Measurements from ENCODE around the gene STRN4. TPM values are rescaled to one million over a fixed set of nuclear protein-coding genes. Genes with fewer than 3 reads are reported as not detected.

STRN4 gene
- total and polyA plus RNA-seq, 2 donors (not counting 1 experiment from before 2014, with no cell fraction given), result 111 to 112 TPM

DNA sequence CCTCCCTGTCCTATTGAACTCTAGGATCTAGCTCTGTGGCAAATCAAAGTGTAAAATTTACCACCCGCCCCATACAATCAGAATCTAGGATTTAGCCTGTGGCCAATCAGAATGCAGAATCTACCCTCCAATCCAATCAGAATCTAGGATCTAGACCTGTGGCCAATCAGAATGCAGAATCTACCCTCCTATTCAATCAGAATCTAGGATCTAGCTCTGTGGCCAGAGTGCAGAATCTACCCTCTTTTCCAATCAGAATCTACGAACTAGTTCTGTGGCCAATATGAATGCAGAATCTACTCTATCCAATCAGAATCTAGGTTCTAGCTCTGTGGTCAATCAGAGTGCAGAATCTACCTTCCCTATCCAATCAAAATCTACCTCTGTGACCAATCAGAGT lies 55.1 kb downstream of the STRN4 start:
- H3K79me2 ChIP-seq (ENCODE audit: control insufficient read depth, insufficient read depth, low read length), result peaks cover 50% of the 10 kb centered on the region
- ChIA-PET POLR2A (interaction anchor here (0.6 kb wide), 1 partner anchor 10 kb away, joined by 3 read pairs; no protein-coding TSS in a partner anchor), CTCF (interaction anchor here (1.0 to 1.2 kb wide), 2 partner anchors 12 to 14 kb away, joined by 3 to 7 read pairs; no protein-coding TSS in a partner anchor)
- H4K20me1 ChIP-seq (ENCODE audit: control insufficient read depth, insufficient read depth, low read length, poor library complexity, severe bottlenecking), result peaks cover 90% of the 10 kb centered on the region
- H3K4me1 ChIP-seq (ENCODE audit: control insufficient read depth in 2 of 2, insufficient read depth in 2 of 2, low read length in 2 of 2), result no peaks in the 10 kb centered on the region
- H3K4me3 ChIP-seq (ENCODE audit: control extremely low read depth in 1 of 5, extremely low read depth in 1 of 5, insufficient read depth in 1 of 5, low read depth in 2 of 5, low read length in 4 of 5), result no peak overlapping the region
- H3K4me3 Mint-ChIP-seq, result no peak overlapping the region
- DNase-seq (no peak), ATAC-seq (ENCODE audit: low read depth) (no peak)
- peaks cover 18 to 90% of the 10 kb centered on the region in 2 experiments for H3K36me3 ChIP-seq (replicated peaks in 1 of 2; ENCODE audit: control extremely low read depth in 1 of 2, control insufficient read depth in 1 of 2, extremely low read depth in 1 of 2, insufficient read depth in 2 of 2, low read length in 1 of 2)
- no peak overlapping the region for H3K27ac ChIP-seq (ENCODE audit: low read length in 2 of 2)
- no peaks in the 10 kb centered on the region for H3K9me3 Mint-ChIP-seq (ENCODE audit: insufficient read depth)
- no peaks in the 10 kb centered on the region for H3K27me3 Mint-ChIP-seq
- H3K4me1 Mint-ChIP-seq, result peaks cover 3% of the 10 kb centered on the region
- no peaks in the 10 kb centered on the region for H3K9me3 ChIP-seq (ENCODE audit: control extremely low read depth in 1 of 3, control insufficient read depth in 2 of 3, insufficient read depth in 1 of 3, low read length in 2 of 3)
- WGBS (ENCODE audit: insufficient coverage), result 50% methylated on average over 2 of the region's 2 CpGs
- no peaks in the 10 kb centered on the region for H3K27me3 ChIP-seq (replicated peaks in 1 of 4; ENCODE audit: control extremely low read depth in 1 of 4, control insufficient read depth in 3 of 4, insufficient read depth in 4 of 4, low read length in 3 of 4)
- intact Hi-C loops (cut with micrococcal nuclease), result loop anchor here (5.0 kb wide), 1 partner anchor 36 kb away; no protein-coding TSS in a partner anchor
- peak overlapping the region; percentile 15 for H3K27ac Mint-ChIP-seq
- no peak overlapping the region for H3K4me2 ChIP-seq (replicated peaks; ENCODE audit: low read depth, low read length, poor library complexity, severe bottlenecking)
- H2AFZ ChIP-seq (ENCODE audit: insufficient read depth, low read depth, low read length, poor library complexity, severe bottlenecking), result no peak overlapping the region
- no peak overlapping the region for H3K9ac ChIP-seq (ENCODE audit: low read length)
- no peak for TF ChIP-seq EZH2 (IDR thresholded peaks at IDR 0.05; ENCODE audit: borderline replicate concordance, insufficient read depth, low read depth, low read length, poor library complexity, severe bottlenecking)
- TF ChIP-seq, protein P1, sequence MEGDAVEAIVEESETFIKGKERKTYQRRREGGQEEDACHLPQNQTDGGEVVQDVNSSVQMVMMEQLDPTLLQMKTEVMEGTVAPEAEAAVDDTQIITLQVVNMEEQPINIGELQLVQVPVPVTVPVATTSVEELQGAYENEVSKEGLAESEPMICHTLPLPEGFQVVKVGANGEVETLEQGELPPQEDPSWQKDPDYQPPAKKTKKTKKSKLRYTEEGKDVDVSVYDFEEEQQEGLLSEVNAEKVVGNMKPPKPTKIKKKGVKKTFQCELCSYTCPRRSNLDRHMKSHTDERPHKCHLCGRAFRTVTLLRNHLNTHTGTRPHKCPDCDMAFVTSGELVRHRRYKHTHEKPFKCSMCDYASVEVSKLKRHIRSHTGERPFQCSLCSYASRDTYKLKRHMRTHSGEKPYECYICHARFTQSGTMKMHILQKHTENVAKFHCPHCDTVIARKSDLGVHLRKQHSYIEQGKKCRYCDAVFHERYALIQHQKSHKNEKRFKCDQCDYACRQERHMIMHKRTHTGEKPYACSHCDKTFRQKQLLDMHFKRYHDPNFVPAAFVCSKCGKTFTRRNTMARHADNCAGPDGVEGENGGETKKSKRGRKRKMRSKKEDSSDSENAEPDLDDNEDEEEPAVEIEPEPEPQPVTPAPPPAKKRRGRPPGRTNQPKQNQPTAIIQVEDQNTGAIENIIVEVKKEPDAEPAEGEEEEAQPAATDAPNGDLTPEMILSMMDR (IDR thresholded peaks at IDR 0.05), result no peak

DNA sequence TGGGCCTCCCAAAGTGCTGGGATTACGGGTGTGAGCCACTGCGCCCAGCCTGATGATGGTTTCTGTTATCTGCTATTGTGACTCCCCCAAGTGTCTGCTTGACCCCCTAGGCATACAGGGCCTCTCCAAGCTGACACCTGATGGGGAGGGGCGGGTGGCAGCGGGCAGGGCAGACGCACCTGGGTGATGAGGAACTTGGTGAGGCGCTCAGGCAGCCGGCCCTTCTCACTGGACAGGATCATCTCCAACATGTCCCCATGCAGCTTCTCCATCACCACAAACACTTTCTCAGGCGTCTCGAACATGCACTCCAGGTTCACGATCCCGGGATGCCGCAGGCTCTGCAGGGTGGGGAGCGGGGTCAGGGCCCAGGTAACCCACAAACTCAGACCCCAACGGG lies 56.9 kb downstream of the STRN4 start:
- H3K79me2 ChIP-seq (ENCODE audit: control insufficient read depth, insufficient read depth, low read length), result peaks cover 37% of the 10 kb centered on the region
- POLR2A ChIA-PET, result interaction anchor here (0.5 to 0.6 kb wide), 2 partner anchors 70 to 105 kb away, joined by 4 to 5 read pairs; no protein-coding TSS in a partner anchor
- no peaks in the 10 kb centered on the region for H3K9me3 ChIP-seq (ENCODE audit: control extremely low read depth in 1 of 3, control insufficient read depth in 2 of 3, insufficient read depth in 1 of 3, low read length in 2 of 3)
- H3K4me1 ChIP-seq (ENCODE audit: control insufficient read depth in 2 of 2, insufficient read depth in 2 of 2, low read length in 2 of 2), result no peaks in the 10 kb centered on the region
- peaks cover 23 to 86% of the 10 kb centered on the region in 2 experiments for H3K36me3 ChIP-seq (replicated peaks in 1 of 2; ENCODE audit: control extremely low read depth in 1 of 2, control insufficient read depth in 1 of 2, extremely low read depth in 1 of 2, insufficient read depth in 2 of 2, low read length in 1 of 2)
- H3K4me2 ChIP-seq (replicated peaks; ENCODE audit: low read depth, low read length, poor library complexity, severe bottlenecking), result no peak overlapping the region
- H2AFZ ChIP-seq (ENCODE audit: insufficient read depth, low read depth, low read length, poor library complexity, severe bottlenecking), result no peak overlapping the region
- H3K27me3 Mint-ChIP-seq, result no peaks in the 10 kb centered on the region
- ATAC-seq (ENCODE audit: low read depth) (no peak), DNase-seq (no peak)
- CTCF ChIA-PET, result interaction anchor here (0.7 kb wide), 1 partner anchor 287 kb away, joined by 3 read pairs; no protein-coding TSS in a partner anchor
- peaks cover 89% of the 10 kb centered on the region for H4K20me1 ChIP-seq (ENCODE audit: control insufficient read depth, insufficient read depth, low read length, poor library complexity, severe bottlenecking)
- WGBS (ENCODE audit: insufficient coverage), result 100% methylated on average over 2 of the region's 14 CpGs
- H3K4me1 Mint-ChIP-seq, result peaks cover 3% of the 10 kb centered on the region
- H3K27ac Mint-ChIP-seq, result no peak overlapping the region
- H3K4me3 Mint-ChIP-seq, result no peak overlapping the region
- no peak overlapping the region for H3K9ac ChIP-seq (ENCODE audit: low read length)
- no peak overlapping the region for H3K27ac ChIP-seq (ENCODE audit: low read length in 2 of 2)
- H3K9me3 Mint-ChIP-seq (ENCODE audit: insufficient read depth), result no peaks in the 10 kb centered on the region
- intact Hi-C loops (cut with micrococcal nuclease), result no loop called here
- H3K4me3 ChIP-seq (ENCODE audit: control extremely low read depth in 1 of 5, extremely low read depth in 1 of 5, insufficient read depth in 1 of 5, low read depth in 2 of 5, low read length in 4 of 5), result no peak overlapping the region
- TF ChIP-seq EZH2 (IDR thresholded peaks at IDR 0.05; ENCODE audit: borderline replicate concordance, insufficient read depth, low read depth, low read length, poor library complexity, severe bottlenecking), result no peak
- TF ChIP-seq, protein P1 (IDR thresholded peaks at IDR 0.05), result no peak
- H3K27me3 ChIP-seq (replicated peaks in 1 of 4; ENCODE audit: control extremely low read depth in 1 of 4, control insufficient read depth in 3 of 4, insufficient read depth in 4 of 4, low read length in 3 of 4), result no peaks in the 10 kb centered on the region
